ENCODE data around the gene NRG2.

- TF ChIP-seq EZH2 (IDR thresholded peaks at IDR 0.05) (no peak), POLR2AphosphoS5 (IDR thresholded peaks at IDR 0.05; ENCODE audit: borderline replicate concordance, low read depth, low read length) (no peak)
Observed at GRCh38 chr5:139833525-139833924, 209.6 kb downstream of the NRG2 start.

Measured in SK-N-MC (cell line).